Natural killer cell treated with Interleukin-12 subunit alpha and Interleukin-12 subunit beta and Interleukin-15 and Interleukin-18, amount 100 ng/mL, for 72 hours (primary cell): ENCODE results near the gene ZNF521. TPM values are rescaled to one million over a fixed set of nuclear protein-coding genes. Genes with fewer than 3 reads are reported as not detected.
"Not testable (repeated sequence)": the region's sequence is repeated elsewhere in the genome, so short reads cannot be mapped to it uniquely, and the experiment has no call there.

Experiments
- ATAC-seq, 2 donors: fragments of 150-1000 bp; cut with Tn5 transposase in 1 of 2; sonication (Bioruptor Pico), chemical (Tn5 transposase) in 1 of 2; 2 replicates each; pipeline ENCODE4 v1.10.0; 2021
- DNase-seq: peaks from one replicate; pipeline ENCODE4 v3.0.0; 2022; ENCODE audit warnings: low spot score
- H3K27ac Mint-ChIP-seq, 2 donors: 1 replicate in 1 of 2; 2 replicates in 1 of 2; pipeline ENCODE4 v1.8.0; 2022; ENCODE audit warnings: mixed read lengths in 2 of 2, mild to moderate bottlenecking in 1 of 2, moderate library complexity in 1 of 2
- H3K27me3 Mint-ChIP-seq, 2 donors: 1 replicate in 1 of 2; 2 replicates in 1 of 2; pipeline ENCODE4 v1.8.0; 2022; ENCODE audit warnings: mixed read lengths in 2 of 2
- H3K36me3 Mint-ChIP-seq: one replicate; pipeline ENCODE4 v1.8.0; 2022; ENCODE audit warnings: mixed read lengths
- H3K4me1 Mint-ChIP-seq, 2 donors: 1 replicate in 1 of 2; 2 replicates in 1 of 2; pipeline ENCODE4 v1.8.0; 2022; ENCODE audit warnings: low read depth in 2 of 2, mixed read lengths in 2 of 2, mild to moderate bottlenecking in 1 of 2
- H3K4me3 Mint-ChIP-seq: one replicate; pipeline ENCODE4 v1.8.0; 2022; ENCODE audit warnings: mixed read lengths
- H3K9me3 Mint-ChIP-seq: 2 replicates; pipeline ENCODE4 v1.8.0; 2022; ENCODE audit warnings: mixed read lengths
- total RNA-seq, 2 donors: library from RNA; stranded (reverse); gene quantifications; one replicate each; pipeline ENCODE4 v1.2.3, GENCODE V29; 2022

ZNF521 gene
- total RNA-seq, 2 donors from 2014 or later: 1.8 TPM; not detected in 1

- H3K9me3 Mint-ChIP-seq: no peaks in the 10 kb centered on the region
- DNase-seq: no peak
- H3K36me3 Mint-ChIP-seq: no peaks in the 10 kb centered on the region
- ATAC-seq: no peak
- no peak overlapping the region for H3K4me3 Mint-ChIP-seq
- H3K27ac Mint-ChIP-seq: no peak overlapping the region
- H3K27me3 Mint-ChIP-seq: peaks cover 0 to 2% of the 10 kb centered on the region in 2 donors
- no peaks in the 10 kb centered on the region for H3K4me1 Mint-ChIP-seq
Observed at GRCh38 chr18:25055076-25055475, 296.9 kb downstream of the ZNF521 start.

- no peak for ATAC-seq
- H3K4me3 Mint-ChIP-seq: no peak overlapping the region
- H3K27me3 Mint-ChIP-seq: peaks cover 0 to 2% of the 10 kb centered on the region in 2 donors
- H3K4me1 Mint-ChIP-seq: no peaks in the 10 kb centered on the region
- H3K27ac Mint-ChIP-seq: no peak overlapping the region
- no peaks in the 10 kb centered on the region for H3K36me3 Mint-ChIP-seq
- H3K9me3 Mint-ChIP-seq: no peaks in the 10 kb centered on the region
- no peak for DNase-seq
Observed at GRCh38 chr18:25053466-25053865, 298.5 kb downstream of the ZNF521 start.

- Mint-ChIP-seq H3K4me3 (no peak overlapping the region), H3K27me3 (peaks cover 0 to 2% of the 10 kb centered on the region in 2 donors), H3K36me3 (no peaks in the 10 kb centered on the region), H3K4me1 (no peaks in the 10 kb centered on the region), H3K27ac (no peak overlapping the region), H3K9me3 (no peaks in the 10 kb centered on the region)
- DNase-seq: no peak
- no peak for ATAC-seq
Observed at GRCh38 chr18:25052511-25052921, 299.4 kb downstream of the ZNF521 start.

GRCh38 chr18:25050605-25051004 lies 301.4 kb downstream of the ZNF521 start:
- no peaks in the 10 kb centered on the region for H3K4me1 Mint-ChIP-seq
- H3K36me3 Mint-ChIP-seq: no peaks in the 10 kb centered on the region
- no peak for DNase-seq
- no peak overlapping the region for H3K4me3 Mint-ChIP-seq
- no peak overlapping the region for H3K27ac Mint-ChIP-seq
- peaks cover 0 to 2% of the 10 kb centered on the region in 2 donors for H3K27me3 Mint-ChIP-seq
- ATAC-seq: no peak
- no peaks in the 10 kb centered on the region for H3K9me3 Mint-ChIP-seq

GRCh38 chr18:25047983-25048382 lies 304.0 kb downstream of the ZNF521 start:
- ATAC-seq (no peak), DNase-seq (no peak)
- no peak overlapping the region for H3K4me3 Mint-ChIP-seq
- no peak overlapping the region for H3K27ac Mint-ChIP-seq
- no peaks in the 10 kb centered on the region for H3K9me3 Mint-ChIP-seq
- H3K27me3 Mint-ChIP-seq: peaks cover 0 to 11% of the 10 kb centered on the region in 2 donors
- H3K36me3 Mint-ChIP-seq: no peaks in the 10 kb centered on the region
- H3K4me1 Mint-ChIP-seq: peaks cover 0 to 4% of the 10 kb centered on the region in 2 donors

- Mint-ChIP-seq H3K27me3 (peaks cover 0 to 13% of the 10 kb centered on the region in 2 donors), H3K4me1 (peaks cover 0 to 4% of the 10 kb centered on the region in 2 donors), H3K27ac (no peak overlapping the region), H3K36me3 (no peaks in the 10 kb centered on the region), H3K4me3 (no peak overlapping the region), H3K9me3 (no peaks in the 10 kb centered on the region)
- ATAC-seq (no peak), DNase-seq (no peak)
Observed at GRCh38 chr18:25047421-25047820, 304.5 kb downstream of the ZNF521 start.

GRCh38 chr18:25044694-25045093 lies 307.3 kb downstream of the ZNF521 start:
- Mint-ChIP-seq H3K4me1 (peaks cover 0 to 4% of the 10 kb centered on the region in 2 donors), H3K9me3 (no peaks in the 10 kb centered on the region)

GRCh38 chr18:25043104-25043503 lies 308.9 kb downstream of the ZNF521 start:
- H3K27me3 Mint-ChIP-seq: peaks cover 6 to 14% of the 10 kb centered on the region in 2 donors
- peaks cover 0 to 4% of the 10 kb centered on the region in 2 donors for H3K4me1 Mint-ChIP-seq
- DNase-seq (no peak), ATAC-seq (no peak)
- no peaks in the 10 kb centered on the region for H3K36me3 Mint-ChIP-seq
- no peak overlapping the region for H3K4me3 Mint-ChIP-seq
- no peaks in the 10 kb centered on the region for H3K9me3 Mint-ChIP-seq
- H3K27ac Mint-ChIP-seq: no peak overlapping the region

More at GRCh38 chr18:25044694-25045093, 307.3 kb downstream of the ZNF521 start:
- Mint-ChIP-seq H3K36me3 (no peaks in the 10 kb centered on the region), H3K27ac (no peak overlapping the region), H3K4me3 (no peak overlapping the region), H3K27me3 (peaks cover 6 to 12% of the 10 kb centered on the region in 2 donors)
- DNase-seq (no peak), ATAC-seq (no peak)

- peaks cover 0 to 4% of the 10 kb centered on the region in 2 donors for H3K4me1 Mint-ChIP-seq
- no peak for DNase-seq
- no peaks in the 10 kb centered on the region for H3K9me3 Mint-ChIP-seq
- no peak overlapping the region for H3K4me3 Mint-ChIP-seq
- H3K27me3 Mint-ChIP-seq: peaks cover 6 to 14% of the 10 kb centered on the region in 2 donors
- H3K36me3 Mint-ChIP-seq: no peaks in the 10 kb centered on the region
- no peak for ATAC-seq
- H3K27ac Mint-ChIP-seq: no peak overlapping the region
Observed at GRCh38 chr18:25042641-25043051, 309.3 kb downstream of the ZNF521 start.

GRCh38 chr18:25039781-25040180 lies 312.2 kb downstream of the ZNF521 start:
- DNase-seq: no peak
- Mint-ChIP-seq H3K4me3 (no peak overlapping the region), H3K27me3 (peaks cover 6 to 14% of the 10 kb centered on the region in 2 donors), H3K27ac (no peak overlapping the region), H3K9me3 (peaks cover under 1% of the 10 kb centered on the region), H3K36me3 (no peaks in the 10 kb centered on the region), H3K4me1 (peaks cover 0 to 4% of the 10 kb centered on the region in 2 donors)
- ATAC-seq: no peak

GRCh38 chr18:25038261-25038660 lies 313.7 kb downstream of the ZNF521 start:
- Mint-ChIP-seq H3K27me3 (peaks cover 6 to 8% of the 10 kb centered on the region in 2 donors), H3K4me1 (peaks cover 0 to 3% of the 10 kb centered on the region in 2 donors), H3K9me3 (peaks cover 3% of the 10 kb centered on the region), H3K4me3 (no peak overlapping the region), H3K27ac (no peak overlapping the region), H3K36me3 (no peaks in the 10 kb centered on the region)
- DNase-seq: no peak
- no peak for ATAC-seq

GRCh38 chr18:25033747-25034471 lies 318.1 kb downstream of the ZNF521 start:
- DNase-seq: no peak
- Mint-ChIP-seq H3K4me1 (peaks cover 0 to 3% of the 10 kb centered on the region in 2 donors), H3K36me3 (no peaks in the 10 kb centered on the region), H3K27ac (no peak overlapping the region), H3K9me3 (peaks cover 11% of the 10 kb centered on the region), H3K4me3 (no peak overlapping the region), H3K27me3 (peaks cover 0 to 2% of the 10 kb centered on the region in 2 donors)
- ATAC-seq: no peak

GRCh38 chr18:25033175-25033574 lies 318.8 kb downstream of the ZNF521 start:
- H3K9me3 Mint-ChIP-seq: peaks cover 11% of the 10 kb centered on the region
- H3K36me3 Mint-ChIP-seq, ATAC-seq, H3K4me3 Mint-ChIP-seq, H3K27me3 Mint-ChIP-seq, H3K27ac Mint-ChIP-seq, H3K4me1 Mint-ChIP-seq, DNase-seq: not testable (repeated sequence)

GRCh38 chr18:25029802-25030201 lies 322.2 kb downstream of the ZNF521 start:
- Mint-ChIP-seq H3K4me3 (no peak overlapping the region), H3K4me1 (peaks cover 0 to 3% of the 10 kb centered on the region in 2 donors), H3K36me3 (no peaks in the 10 kb centered on the region), H3K27ac (no peak overlapping the region), H3K9me3 (peaks cover 10% of the 10 kb centered on the region), H3K27me3 (peaks cover 0 to 4% of the 10 kb centered on the region in 2 donors)
- DNase-seq: no peak
- ATAC-seq: no peak
